HEK293 (cell line): ENCODE data around the gene ZNF112.

Experiments
- GLI2 ChIP-seq: fragments of 450-650 bp; formaldehyde crosslinking; IDR thresholded peaks from 2 replicates; pipeline ENCODE4; 2017; ENCODE audit warnings: missing biosample characterization, missing genetic modification characterization, low read depth, borderline replicate concordance
- GLI4 ChIP-seq: fragments of 450-650 bp; formaldehyde crosslinking; IDR thresholded peaks from 2 replicates; pipeline ENCODE4 v1.5.1; 2016; ENCODE audit warnings: missing biosample characterization, missing genetic modification characterization
- GLIS1 ChIP-seq: fragments of 450-650 bp; formaldehyde crosslinking; IDR thresholded peaks from 2 replicates; pipeline ENCODE4 v1.5.1; 2016; ENCODE audit warnings: missing biosample characterization, missing genetic modification characterization
- HOXD13 ChIP-seq: sonication (generic); formaldehyde crosslinking; IDR thresholded peaks from 2 replicates; pipeline ENCODE4 v1.8.0; 2022; ENCODE audit warnings: missing genetic modification reagents, borderline replicate concordance
- KLF1 ChIP-seq: fragments of 450-650 bp; formaldehyde crosslinking; IDR thresholded peaks from 2 replicates; pipeline ENCODE4 v1.5.1; 2016; ENCODE audit warnings: missing biosample characterization, missing genetic modification characterization
- KLF10 ChIP-seq: fragments of 450-650 bp; IDR thresholded peaks from 2 replicates; pipeline ENCODE4 v1.5.1; 2018; ENCODE audit warnings: missing biosample characterization, mild to moderate bottlenecking, missing genetic modification characterization
- MZF1 ChIP-seq: fragments of 450-650 bp; formaldehyde crosslinking; IDR thresholded peaks from 2 replicates; pipeline ENCODE4 v1.5.1; 2017; ENCODE audit warnings: missing biosample characterization, missing genetic modification characterization, borderline replicate concordance
- OSR2 ChIP-seq: fragments of 450-650 bp; formaldehyde crosslinking; IDR thresholded peaks from 2 replicates; pipeline ENCODE4 v1.5.1; 2016; ENCODE audit warnings: missing biosample characterization, missing genetic modification characterization
- ZBTB17 ChIP-seq: fragments of 450-650 bp; formaldehyde crosslinking; IDR thresholded peaks from 2 replicates; pipeline ENCODE4 v1.5.1; 2016; ENCODE audit warnings: missing biosample characterization, missing genetic modification characterization
- ZBTB20 ChIP-seq: fragments of 450-650 bp; formaldehyde crosslinking; IDR thresholded peaks from 2 replicates; pipeline ENCODE4 v1.5.1; 2016; ENCODE audit warnings: missing biosample characterization, missing genetic modification characterization
- ZBTB7A ChIP-seq: fragments of 450-650 bp; formaldehyde crosslinking; IDR thresholded peaks from 2 replicates; pipeline ENCODE4 v1.5.1; 2016; ENCODE audit warnings: low read depth, missing biosample characterization, missing genetic modification characterization
- ZEB2 ChIP-seq: fragments of 450-650 bp; formaldehyde crosslinking; IDR thresholded peaks from 2 replicates; pipeline ENCODE4 v1.5.1; 2016; ENCODE audit warnings: missing biosample characterization, missing genetic modification characterization
- ZNF510 ChIP-seq: fragments of 450-650 bp; formaldehyde crosslinking; IDR thresholded peaks from 2 replicates; pipeline ENCODE4 v1.5.1; 2018; ENCODE audit warnings: mild to moderate bottlenecking, missing genetic modification characterization, missing biosample characterization; ENCODE audit not compliant: insufficient replicate concordance
- ZNF600 ChIP-seq: fragments of 450-650 bp; formaldehyde crosslinking; IDR thresholded peaks from 2 replicates; pipeline ENCODE4 v1.5.1; 2016; ENCODE audit warnings: missing biosample characterization, missing genetic modification characterization
- ZNF785 ChIP-seq: fragments of 450-650 bp; formaldehyde crosslinking; IDR thresholded peaks from 2 replicates; pipeline ENCODE4 v1.5.1; 2016; ENCODE audit warnings: missing biosample characterization, missing genetic modification characterization
- TF ChIP-seq, protein P1 (sequence below): fragments of 450-650 bp; formaldehyde crosslinking; IDR thresholded peaks from 2 replicates; pipeline ENCODE4 v1.5.1; 2017; ENCODE audit warnings: missing biosample characterization, missing genetic modification characterization
- TF ChIP-seq, protein P2 (sequence below): fragments of 450-650 bp; formaldehyde crosslinking; IDR thresholded peaks from 2 replicates; pipeline ENCODE4 v1.5.1; 2016; ENCODE audit warnings: missing biosample characterization, missing genetic modification characterization
- TF ChIP-seq, protein P3 (sequence below): fragments of 450-650 bp; formaldehyde crosslinking; IDR thresholded peaks from 2 replicates; pipeline ENCODE4 v1.5.1; 2016; ENCODE audit warnings: missing biosample characterization, missing genetic modification characterization
- TF ChIP-seq, protein P4 (sequence below): fragments of 450-650 bp; formaldehyde crosslinking; IDR thresholded peaks from 2 replicates; pipeline ENCODE4 v1.5.1; 2016; ENCODE audit warnings: missing biosample characterization, missing genetic modification characterization
- TF ChIP-seq, protein P5 (sequence below): fragments of 450-650 bp; IDR thresholded peaks from 2 replicates; pipeline ENCODE4 v1.5.1; 2018; ENCODE audit warnings: missing biosample characterization, mild to moderate bottlenecking, missing genetic modification characterization
- TF ChIP-seq, protein P6 (sequence below): fragments of 450-650 bp; formaldehyde crosslinking; IDR thresholded peaks from 2 replicates; pipeline ENCODE4 v1.5.1; 2016; ENCODE audit warnings: missing biosample characterization, missing genetic modification characterization
- TF ChIP-seq, protein P7 (sequence below): fragments of 450-650 bp; formaldehyde crosslinking; IDR thresholded peaks from 2 replicates; pipeline ENCODE4 v1.5.1; 2016; ENCODE audit warnings: missing biosample characterization, missing genetic modification characterization

Gene ZNF112

DNA sequence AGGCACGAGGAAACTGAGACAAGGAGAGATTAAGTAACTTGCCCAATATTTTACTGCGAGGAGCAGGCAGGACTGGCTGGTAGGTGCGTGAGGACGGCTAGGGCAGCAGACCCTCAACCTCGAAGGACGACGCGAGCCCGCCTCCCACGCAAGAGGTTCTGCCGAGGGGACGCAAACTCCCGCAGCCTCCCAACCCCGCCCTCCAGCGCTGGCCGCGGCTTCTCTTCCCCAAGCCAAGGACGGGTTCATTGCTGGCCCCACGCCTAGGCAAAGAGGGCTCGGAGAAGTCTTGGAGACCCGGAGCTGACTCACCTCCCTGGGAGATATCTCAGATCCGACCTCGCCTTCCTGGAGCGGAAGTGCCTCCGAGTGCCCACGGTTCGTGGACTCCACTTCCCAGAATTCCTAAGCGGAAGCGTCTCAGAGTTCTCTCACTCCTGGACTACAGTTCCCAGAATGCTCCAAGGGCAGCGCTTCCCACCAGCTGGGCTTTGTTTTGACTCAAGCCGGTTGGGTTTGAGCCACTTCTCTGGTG, 51.8 kb downstream of the ZNF112 start, which contains the start of gene ZNF235 (continued):
- TF ChIP-seq, protein P1, sequence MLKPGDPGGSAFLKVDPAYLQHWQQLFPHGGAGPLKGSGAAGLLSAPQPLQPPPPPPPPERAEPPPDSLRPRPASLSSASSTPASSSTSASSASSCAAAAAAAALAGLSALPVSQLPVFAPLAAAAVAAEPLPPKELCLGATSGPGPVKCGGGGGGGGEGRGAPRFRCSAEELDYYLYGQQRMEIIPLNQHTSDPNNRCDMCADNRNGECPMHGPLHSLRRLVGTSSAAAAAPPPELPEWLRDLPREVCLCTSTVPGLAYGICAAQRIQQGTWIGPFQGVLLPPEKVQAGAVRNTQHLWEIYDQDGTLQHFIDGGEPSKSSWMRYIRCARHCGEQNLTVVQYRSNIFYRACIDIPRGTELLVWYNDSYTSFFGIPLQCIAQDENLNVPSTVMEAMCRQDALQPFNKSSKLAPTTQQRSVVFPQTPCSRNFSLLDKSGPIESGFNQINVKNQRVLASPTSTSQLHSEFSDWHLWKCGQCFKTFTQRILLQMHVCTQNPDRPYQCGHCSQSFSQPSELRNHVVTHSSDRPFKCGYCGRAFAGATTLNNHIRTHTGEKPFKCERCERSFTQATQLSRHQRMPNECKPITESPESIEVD, result no peak
- TF ChIP-seq ZNF510, result no peak
- TF ChIP-seq, protein P2, sequence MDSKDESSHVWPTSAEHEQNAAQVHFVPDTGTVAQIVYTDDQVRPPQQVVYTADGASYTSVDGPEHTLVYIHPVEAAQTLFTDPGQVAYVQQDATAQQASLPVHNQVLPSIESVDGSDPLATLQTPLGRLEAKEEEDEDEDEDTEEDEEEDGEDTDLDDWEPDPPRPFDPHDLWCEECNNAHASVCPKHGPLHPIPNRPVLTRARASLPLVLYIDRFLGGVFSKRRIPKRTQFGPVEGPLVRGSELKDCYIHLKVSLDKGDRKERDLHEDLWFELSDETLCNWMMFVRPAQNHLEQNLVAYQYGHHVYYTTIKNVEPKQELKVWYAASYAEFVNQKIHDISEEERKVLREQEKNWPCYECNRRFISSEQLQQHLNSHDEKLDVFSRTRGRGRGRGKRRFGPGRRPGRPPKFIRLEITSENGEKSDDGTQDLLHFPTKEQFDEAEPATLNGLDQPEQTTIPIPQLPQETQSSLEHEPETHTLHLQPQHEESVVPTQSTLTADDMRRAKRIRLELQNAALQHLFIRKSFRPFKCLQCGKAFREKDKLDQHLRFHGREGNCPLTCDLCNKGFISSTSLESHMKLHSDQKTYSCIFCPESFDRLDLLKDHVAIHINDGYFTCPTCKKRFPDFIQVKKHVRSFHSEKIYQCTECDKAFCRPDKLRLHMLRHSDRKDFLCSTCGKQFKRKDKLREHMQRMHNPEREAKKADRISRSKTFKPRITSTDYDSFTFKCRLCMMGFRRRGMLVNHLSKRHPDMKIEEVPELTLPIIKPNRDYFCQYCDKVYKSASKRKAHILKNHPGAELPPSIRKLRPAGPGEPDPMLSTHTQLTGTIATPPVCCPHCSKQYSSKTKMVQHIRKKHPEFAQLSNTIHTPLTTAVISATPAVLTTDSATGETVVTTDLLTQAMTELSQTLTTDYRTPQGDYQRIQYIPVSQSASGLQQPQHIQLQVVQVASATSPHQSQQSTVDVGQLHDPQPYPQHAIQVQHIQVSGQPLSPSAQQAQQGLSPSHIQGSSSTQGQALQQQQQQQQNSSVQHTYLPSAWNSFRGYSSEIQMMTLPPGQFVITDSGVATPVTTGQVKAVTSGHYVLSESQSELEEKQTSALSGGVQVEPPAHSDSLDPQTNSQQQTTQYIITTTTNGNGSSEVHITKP, result peak; percentile 88
- TF ChIP-seq, protein P3, sequence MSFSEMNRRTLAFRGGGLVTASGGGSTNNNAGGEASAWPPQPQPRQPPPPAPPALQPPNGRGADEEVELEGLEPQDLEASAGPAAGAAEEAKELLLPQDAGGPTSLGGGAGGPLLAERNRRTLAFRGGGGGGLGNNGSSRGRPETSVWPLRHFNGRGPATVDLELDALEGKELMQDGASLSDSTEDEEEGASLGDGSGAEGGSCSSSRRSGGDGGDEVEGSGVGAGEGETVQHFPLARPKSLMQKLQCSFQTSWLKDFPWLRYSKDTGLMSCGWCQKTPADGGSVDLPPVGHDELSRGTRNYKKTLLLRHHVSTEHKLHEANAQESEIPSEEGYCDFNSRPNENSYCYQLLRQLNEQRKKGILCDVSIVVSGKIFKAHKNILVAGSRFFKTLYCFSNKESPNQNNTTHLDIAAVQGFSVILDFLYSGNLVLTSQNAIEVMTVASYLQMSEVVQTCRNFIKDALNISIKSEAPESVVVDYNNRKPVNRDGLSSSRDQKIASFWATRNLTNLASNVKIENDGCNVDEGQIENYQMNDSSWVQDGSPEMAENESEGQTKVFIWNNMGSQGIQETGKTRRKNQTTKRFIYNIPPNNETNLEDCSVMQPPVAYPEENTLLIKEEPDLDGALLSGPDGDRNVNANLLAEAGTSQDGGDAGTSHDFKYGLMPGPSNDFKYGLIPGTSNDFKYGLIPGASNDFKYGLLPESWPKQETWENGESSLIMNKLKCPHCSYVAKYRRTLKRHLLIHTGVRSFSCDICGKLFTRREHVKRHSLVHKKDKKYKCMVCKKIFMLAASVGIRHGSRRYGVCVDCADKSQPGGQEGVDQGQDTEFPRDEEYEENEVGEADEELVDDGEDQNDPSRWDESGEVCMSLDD (tag by site-specific recombination), result no peak
- peak; percentile 87 for TF ChIP-seq ZBTB17 (tag by site-specific recombination)
- no peak for TF ChIP-seq HOXD13 (CRISPR knock-in tag)
- TF ChIP-seq KLF1 (tag by site-specific recombination), result peak; percentile 32; the same call in 1 of the 2 replicates
- no peak for TF ChIP-seq MZF1
- TF ChIP-seq GLI2 (tag by site-specific recombination), result no peak
- peak; percentile 90 for TF ChIP-seq GLIS1 (tag by site-specific recombination)
- TF ChIP-seq, protein P4, sequence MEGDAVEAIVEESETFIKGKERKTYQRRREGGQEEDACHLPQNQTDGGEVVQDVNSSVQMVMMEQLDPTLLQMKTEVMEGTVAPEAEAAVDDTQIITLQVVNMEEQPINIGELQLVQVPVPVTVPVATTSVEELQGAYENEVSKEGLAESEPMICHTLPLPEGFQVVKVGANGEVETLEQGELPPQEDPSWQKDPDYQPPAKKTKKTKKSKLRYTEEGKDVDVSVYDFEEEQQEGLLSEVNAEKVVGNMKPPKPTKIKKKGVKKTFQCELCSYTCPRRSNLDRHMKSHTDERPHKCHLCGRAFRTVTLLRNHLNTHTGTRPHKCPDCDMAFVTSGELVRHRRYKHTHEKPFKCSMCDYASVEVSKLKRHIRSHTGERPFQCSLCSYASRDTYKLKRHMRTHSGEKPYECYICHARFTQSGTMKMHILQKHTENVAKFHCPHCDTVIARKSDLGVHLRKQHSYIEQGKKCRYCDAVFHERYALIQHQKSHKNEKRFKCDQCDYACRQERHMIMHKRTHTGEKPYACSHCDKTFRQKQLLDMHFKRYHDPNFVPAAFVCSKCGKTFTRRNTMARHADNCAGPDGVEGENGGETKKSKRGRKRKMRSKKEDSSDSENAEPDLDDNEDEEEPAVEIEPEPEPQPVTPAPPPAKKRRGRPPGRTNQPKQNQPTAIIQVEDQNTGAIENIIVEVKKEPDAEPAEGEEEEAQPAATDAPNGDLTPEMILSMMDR (tag by site-specific recombination), result no peak
- TF ChIP-seq ZBTB7A (tag by site-specific recombination), result no peak
- TF ChIP-seq ZNF785 (tag by site-specific recombination), result no peak
- TF ChIP-seq, protein P5, sequence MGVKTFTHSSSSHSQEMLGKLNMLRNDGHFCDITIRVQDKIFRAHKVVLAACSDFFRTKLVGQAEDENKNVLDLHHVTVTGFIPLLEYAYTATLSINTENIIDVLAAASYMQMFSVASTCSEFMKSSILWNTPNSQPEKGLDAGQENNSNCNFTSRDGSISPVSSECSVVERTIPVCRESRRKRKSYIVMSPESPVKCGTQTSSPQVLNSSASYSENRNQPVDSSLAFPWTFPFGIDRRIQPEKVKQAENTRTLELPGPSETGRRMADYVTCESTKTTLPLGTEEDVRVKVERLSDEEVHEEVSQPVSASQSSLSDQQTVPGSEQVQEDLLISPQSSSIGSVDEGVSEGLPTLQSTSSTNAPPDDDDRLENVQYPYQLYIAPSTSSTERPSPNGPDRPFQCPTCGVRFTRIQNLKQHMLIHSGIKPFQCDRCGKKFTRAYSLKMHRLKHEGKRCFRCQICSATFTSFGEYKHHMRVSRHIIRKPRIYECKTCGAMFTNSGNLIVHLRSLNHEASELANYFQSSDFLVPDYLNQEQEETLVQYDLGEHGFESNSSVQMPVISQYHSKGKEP (tag by site-specific recombination), result 0 out of 2 replicates have a peak, but pooled peaks have one; percentile 12
- peak; percentile 29; the same call in 1 of the 2 replicates for TF ChIP-seq ZNF600 (tag by site-specific recombination)
- TF ChIP-seq, protein P6, sequence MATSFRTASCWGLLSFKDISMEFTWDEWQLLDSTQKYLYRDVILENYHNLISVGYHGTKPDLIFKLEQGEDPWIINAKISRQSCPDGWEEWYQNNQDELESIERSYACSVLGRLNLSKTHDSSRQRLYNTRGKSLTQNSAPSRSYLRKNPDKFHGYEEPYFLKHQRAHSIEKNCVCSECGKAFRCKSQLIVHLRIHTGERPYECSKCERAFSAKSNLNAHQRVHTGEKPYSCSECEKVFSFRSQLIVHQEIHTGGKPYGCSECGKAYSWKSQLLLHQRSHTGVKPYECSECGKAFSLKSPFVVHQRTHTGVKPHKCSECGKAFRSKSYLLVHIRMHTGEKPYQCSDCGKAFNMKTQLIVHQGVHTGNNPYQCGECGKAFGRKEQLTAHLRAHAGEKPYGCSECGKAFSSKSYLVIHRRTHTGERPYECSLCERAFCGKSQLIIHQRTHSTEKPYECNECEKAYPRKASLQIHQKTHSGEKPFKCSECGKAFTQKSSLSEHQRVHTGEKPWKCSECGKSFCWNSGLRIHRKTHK, result no peak
- no peak for TF ChIP-seq KLF10 (tag by site-specific recombination)
- peak; percentile 91; the same call in 1 of the 2 replicates for TF ChIP-seq ZBTB20 (tag by site-specific recombination)
- TF ChIP-seq OSR2 (tag by site-specific recombination), result no peak
- TF ChIP-seq GLI4 (tag by site-specific recombination), result no peak
- TF ChIP-seq, protein P7, sequence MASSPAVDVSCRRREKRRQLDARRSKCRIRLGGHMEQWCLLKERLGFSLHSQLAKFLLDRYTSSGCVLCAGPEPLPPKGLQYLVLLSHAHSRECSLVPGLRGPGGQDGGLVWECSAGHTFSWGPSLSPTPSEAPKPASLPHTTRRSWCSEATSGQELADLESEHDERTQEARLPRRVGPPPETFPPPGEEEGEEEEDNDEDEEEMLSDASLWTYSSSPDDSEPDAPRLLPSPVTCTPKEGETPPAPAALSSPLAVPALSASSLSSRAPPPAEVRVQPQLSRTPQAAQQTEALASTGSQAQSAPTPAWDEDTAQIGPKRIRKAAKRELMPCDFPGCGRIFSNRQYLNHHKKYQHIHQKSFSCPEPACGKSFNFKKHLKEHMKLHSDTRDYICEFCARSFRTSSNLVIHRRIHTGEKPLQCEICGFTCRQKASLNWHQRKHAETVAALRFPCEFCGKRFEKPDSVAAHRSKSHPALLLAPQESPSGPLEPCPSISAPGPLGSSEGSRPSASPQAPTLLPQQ (tag by site-specific recombination), result peak; percentile 65
- 0 out of 2 replicates have a peak, but pooled peaks have one; percentile 22 for TF ChIP-seq ZEB2
